HG03066 (cell line): ENCODE measurements around the gene DSTN.

ENCODE experiments used
- ATAC-seq: cut with Tn5 transposase; IDR thresholded peaks from one replicate; pipeline ENCODE4 v1.9.1; 2021; ENCODE audit warnings: low read depth; ENCODE audit not compliant: unreplicated experiment

The DSTN gene

DNA sequence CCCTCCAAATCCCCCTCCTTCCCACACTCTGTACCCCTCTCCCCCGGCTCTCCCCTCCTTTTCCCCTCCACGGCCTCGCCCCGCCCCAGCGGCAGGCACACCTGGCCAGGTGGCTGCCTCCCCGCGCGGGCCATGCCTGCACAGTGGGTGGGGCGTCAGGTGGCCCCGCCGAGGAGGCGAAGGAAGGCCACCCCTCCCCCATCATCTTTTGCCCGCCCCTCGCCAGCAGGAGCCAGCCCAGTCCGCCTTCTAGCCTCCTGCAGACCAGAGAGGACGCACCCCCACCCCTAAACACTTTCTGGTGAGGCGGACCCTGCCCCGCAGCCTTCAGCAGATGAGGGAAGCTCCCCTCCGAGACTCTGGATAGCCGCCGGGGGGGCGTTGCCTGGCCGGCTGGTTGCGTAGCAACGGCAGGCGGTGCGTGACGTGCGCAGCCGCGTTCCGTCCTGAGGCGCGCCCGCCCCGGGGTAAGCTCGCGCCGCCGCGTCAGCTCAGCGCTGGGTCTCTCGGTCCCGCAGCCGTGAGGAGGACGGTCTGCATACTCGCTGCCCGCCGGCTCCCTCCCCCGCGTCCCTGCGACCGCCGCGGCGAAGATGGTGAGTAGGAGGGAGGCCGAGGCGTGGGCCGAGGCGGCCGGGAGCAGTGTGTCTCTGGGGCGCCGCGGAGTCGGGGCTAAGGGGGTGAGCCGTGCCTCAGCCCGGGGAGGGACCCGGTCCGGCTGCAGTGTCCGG is at the start of gene DSTN:
TSS of gene DSTN (plus strand) at position 460 of the 731 bp plus-strand sequence. CDS start at position 594, 134 bp downstream.
- peak; percentile 88 for ATAC-seq

DNA sequence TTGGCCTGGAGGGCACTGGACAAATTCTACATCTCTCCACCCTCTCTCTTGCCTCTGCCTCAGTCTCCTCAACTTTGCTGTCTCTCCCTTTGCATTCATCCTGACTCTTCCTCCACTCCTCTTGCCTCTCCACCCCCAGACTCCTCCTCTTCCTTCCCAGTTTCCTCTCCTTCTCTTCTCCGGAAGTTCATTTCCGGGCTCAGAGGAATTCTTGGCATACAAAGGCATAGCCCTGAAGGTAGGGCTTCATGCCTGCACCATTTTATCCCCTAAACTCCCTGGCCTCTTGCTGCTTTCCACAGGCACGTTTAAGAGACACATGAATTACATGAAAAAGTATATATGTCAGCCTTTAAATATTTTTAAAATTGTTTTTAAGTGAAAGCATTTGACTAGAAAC is 49.3 kb upstream of the DSTN start:
- no peak for ATAC-seq

DNA sequence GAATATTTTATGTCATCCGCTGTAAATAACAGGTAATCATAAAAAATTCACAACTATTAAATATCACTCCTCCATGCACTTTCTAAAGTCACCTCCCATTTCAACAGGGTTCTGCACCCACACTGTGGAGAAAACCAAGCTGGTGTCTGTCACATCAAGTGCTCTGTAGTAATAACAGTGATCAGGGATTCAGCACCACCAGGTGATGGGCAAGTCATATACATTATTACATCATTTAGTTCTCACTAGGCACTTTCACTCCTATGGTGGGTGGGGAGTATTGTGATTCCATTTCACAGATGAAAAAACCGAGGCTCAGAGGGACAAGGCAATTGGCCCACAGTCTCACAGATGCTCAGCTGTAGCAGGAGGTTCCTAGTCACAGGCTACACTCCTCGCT is 47.3 kb upstream of the DSTN start:
- no peak for ATAC-seq

DNA sequence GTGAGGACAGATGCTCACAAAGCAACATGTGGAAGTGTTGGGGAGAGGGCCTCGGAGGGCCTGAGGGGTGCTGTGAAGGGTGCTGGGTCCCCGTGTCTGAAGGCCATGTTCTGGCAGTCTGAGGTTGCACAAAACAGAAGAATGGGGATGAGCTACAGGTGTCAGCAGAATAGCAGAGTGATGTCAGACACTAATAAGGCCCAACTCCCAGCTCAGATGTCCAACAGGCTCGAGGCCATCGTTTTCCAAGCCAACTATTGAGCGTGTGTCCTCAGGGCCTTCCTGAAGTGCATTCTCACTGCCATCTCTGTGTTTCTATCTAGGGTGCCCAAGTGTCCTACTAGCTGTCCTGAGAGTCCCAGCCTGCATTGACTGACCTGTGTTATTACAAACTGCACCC is 46.5 kb upstream of the DSTN start:
- no peak for ATAC-seq

DNA sequence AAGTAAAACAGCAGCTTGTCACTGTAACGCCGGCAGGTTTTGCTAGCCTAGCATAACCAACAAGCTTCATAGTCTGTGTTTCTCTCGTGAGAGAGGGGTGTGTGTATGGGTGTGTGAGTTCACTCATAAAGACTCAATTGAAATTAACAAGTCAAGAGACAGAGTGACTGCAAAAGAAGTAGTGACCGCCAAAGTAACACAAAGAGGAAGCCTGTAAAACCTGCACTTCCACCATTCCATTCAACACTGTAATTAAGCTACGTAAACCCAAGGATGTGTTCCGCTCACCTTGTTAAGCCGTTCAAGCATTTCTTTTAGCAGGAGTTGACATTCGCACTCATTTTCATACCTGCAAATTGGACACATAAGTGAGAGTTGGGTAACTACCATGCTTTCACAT is 45.3 kb upstream of the DSTN start:
- no peak for ATAC-seq

DNA sequence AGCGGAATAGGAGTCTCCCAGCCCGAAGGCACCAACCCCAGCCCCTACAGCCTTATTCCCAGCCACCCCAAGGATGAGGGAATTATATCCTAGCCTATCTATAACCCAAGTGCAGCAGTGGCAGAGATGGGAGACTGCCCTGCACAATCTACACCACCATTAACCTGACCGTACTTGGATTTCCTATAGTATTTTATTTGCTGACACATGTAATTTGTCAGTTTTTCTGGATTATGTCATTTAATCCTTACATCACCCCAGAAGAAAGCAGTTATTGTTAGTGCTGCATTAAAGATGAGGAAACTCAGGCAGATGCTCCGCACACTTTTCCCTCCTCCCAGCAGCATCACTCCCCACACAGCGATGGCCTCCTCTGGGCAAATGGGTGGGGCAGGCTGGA is 44.7 kb upstream of the DSTN start:
- ATAC-seq, result no peak

DNA sequence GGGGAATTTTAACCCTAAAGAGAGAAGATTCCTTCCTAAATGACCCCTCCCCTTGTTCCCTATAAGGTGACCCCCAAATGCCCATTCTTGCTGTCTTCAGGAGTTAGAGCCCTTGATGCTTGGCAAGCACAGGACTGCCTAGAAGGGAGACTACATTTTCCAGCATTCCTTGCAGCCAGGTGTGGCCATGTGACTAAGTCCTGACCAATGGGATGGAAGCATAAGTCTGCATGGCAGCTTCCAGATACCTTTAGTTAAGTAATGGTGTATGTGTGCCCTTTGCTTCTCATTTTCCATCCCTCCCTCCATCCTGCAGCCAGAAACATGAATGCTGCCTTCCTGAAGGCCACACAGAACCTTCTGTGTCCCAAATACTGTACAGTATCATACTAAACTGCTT is 44.2 kb upstream of the DSTN start:
- ATAC-seq, result no peak

DNA sequence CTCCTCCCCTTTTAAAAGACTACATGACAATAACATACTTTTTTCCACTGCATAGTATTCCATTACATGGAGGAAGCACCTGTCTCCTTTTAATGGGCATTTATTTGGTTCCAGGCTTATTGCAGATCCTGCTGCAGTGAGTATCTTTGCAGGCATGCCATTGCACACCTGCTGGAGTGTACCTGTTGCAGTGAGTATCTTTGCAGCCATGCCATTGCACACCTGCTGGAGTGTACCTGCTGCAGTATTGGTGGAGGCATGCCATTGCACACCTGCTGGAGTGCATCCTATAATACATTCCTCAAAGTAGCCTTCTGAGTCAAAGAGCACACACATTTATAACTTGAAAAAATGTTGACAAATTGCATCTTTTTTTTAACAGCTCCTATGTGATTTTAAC is 40.3 kb upstream of the DSTN start:
- no peak for ATAC-seq

DNA sequence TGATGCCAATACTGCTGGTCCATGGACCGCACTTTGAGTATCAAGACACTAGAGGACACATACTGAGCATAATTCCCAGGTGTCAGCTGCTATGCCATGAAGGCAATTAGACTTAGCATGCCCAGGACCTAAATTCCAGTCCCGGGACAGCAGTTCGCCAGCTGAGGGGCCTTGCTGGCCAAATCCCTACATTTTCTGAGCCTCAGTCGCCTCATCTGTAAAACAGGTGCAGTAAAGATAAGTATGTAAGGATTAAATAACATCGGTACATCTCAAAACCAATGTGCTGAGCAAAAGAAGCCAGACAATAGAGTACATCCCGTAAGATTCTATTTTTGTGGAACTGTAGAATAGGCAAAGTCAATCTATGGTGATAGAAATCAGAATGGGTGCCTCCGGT is 39.7 kb upstream of the DSTN start:
- no peak for ATAC-seq

DNA sequence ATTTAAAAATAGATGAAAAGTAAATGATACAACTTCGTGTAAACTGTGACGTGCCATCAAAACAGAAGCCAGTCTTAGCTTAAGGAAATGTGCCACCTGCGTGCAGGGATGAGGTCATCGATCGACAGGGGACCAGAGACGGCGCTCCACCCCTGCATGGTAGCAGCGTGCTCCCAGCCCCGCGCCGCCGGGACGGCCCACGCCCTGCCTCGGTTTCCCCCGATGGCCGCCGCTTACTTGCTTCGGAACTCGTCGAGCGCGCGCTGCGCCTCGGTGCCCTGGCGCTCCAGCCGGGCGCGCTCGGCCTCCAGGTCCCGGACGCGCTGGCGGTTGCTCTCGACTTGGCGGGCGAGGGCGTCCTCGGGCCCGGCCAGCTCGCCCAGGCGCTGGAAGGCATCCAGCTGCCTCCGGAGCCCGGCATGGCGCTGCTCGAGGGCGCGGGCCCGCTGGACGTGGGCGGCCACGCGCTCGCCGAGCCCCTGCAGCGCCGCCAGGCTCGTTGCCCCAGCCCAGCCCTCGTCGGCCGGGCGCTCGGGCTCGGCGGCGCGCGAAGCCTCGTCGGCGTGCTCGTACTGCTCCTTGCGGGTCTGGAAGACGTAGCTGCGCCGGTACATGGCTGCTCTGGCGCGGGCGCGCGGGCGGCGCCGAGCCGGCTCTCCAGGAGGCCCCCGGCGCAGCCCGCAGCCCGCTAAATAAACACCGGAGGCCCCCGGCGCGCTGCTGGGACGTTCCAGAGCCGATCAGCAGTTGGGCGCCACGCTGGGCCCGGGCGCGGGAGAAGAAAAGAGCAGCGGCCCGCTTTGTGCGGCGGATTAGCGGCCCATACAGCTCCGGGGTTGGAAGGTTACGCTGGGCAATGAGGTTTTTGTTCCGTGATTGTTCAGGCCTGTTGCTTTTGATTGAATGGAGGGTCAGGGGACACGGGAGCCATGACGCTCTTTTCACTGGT is 38.9 kb upstream of the DSTN start, which contains the start of gene BFSP1:
TSS of gene BFSP1 (minus strand) at position 664 of the 949 bp plus-strand sequence. CDS start at position 614, 50 bp downstream.
- no peak for ATAC-seq

DNA sequence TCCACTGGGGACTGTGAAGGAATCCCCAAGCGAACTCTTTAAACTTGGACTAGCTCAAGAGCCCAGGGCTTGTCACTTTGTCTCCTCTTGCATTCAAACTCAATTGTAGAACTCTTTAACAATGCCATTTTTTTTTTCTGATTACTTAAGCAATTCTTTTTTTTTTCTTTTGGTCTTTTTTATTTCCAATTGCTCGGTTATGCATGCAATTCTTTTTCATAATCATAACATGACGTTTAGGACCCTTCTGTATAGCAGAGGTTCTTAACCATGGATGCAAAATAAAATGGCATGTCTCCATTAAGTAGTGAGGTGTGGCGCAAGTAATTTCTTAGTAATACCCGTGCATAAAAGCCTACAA is 38.2 kb upstream of the DSTN start:
- ATAC-seq, result no peak

DNA sequence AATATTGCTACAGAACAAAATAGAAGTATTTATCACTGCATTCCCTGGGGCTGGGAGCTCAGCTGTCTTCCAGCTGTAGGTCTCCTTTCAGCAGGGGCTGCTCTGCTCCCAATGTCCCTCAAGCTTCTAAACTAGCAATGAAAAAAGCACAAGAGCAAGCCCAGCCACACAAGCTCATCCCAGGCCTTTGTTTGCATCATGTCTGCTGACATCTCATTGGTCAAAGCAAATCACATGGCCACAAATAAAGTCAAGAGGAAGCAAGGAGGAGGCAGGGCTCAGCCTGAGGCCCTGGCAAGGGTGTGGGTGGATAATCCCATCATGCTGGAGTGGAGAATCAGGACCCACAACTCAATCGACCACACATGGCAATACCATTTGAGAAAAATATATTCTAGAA is 36.5 kb upstream of the DSTN start:
- ATAC-seq, result no peak

DNA sequence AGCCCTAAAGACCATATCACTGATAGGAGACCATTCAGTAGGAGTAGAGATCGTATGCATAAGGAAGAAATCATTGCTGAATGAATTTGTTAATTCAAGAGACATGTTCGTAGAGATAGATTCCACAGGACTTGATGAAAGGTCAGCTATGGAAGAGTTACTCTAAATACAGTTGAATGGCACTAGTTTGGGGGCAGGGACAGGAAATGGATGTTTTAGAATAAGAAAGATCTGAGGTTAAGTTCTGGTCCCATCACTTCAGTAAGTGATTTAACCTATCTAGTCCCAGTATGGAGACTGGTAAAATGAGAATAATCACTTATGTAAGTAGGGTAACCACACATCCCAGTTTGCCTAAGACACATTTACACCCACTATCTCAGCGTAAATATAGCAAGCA is 35.8 kb upstream of the DSTN start:
- ATAC-seq, result no peak

DNA sequence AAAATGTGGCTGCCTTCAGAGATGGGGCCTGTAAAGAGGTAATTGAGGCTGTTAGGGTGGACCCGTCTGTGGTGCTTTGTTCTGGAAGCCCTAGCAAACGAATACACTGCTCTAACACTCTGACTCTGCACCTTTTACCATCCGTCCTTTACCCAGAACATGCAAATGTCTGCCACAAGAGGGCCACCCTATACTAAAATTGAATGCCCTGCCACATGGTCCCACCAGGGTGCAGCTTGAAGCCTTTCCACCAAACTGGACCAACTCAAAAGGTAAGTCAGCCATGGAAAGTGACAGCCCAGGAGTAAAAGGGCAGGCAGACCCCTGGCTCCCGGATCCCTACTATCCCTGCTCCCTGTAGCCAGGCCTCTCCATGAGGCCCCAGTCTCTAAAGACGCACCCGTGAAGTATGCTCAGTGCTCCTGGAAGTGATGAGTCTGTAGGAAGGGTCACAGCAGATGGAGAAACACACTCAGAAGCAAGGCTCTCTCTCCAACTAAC is 32.9 kb upstream of the DSTN start:
- peak; percentile 73 for ATAC-seq

DNA sequence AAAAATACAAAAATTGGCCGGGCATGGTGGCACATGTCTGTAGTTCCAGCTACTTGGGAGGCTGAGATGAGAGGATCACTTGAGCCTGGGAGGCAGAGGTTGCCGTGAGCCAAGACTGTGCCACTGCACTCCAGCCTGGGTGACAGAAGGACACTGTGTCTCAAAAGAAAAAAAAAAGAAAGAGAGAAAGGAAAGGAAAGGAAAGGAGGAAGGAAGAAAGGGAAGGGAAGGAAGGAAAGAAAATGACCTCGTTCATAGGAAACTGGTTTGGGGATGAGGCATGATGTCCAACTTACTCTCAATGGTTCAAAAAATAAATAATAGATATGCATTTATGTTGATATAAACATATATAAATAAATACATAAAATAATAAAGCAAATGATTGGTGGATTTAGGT is 31.9 kb upstream of the DSTN start:
- ATAC-seq, result no peak

DNA sequence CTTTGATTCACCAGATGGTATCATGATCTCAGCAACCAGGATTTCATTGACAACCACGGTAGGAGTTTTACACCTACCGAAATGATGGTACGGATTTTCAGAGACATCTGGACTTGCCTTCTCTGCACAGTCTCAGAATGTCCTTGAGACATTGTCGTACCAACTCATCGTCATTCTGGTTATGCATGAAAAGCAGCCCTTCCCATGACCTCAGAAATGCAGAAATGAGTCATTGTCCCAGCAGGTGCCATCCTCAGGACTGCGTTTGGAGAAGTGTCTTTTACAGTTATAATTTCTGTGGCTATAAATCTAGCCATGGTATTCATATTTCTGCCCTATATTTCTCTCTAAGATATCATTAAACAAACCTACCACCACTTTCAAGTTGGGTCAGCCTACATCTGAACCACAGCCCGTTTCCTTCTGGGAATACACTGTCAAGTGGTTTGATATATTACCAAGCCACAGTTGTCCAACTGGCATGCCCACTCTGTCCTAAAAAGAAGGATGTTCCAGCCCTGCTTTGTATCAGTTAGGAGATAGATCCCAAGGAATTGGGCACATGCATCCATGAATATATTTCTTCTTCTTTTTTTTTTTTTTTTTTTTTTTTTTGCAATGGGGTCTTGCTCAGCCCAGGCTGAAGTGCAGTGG is 31.2 kb upstream of the DSTN start:
- peak; percentile 61 for ATAC-seq

DNA sequence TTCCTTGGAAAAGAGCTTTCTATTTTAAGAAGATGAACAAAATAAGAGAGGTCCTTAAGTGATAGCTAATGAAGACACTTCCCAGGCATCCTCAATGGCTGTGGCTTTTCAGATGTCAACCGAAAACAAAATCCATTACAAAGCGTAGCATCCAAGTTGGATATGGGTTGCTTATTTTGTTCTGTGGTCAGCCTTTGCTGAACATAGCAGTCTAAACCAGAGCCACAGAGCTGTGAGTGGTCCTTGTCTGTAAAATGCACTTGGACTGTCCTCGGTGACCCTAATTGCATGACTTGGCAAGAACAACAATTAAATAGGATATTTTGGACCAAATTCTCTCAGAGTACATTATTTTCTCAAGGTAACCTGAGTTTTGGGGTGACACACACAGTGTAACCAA is 28.3 kb upstream of the DSTN start:
- no peak for ATAC-seq

DNA sequence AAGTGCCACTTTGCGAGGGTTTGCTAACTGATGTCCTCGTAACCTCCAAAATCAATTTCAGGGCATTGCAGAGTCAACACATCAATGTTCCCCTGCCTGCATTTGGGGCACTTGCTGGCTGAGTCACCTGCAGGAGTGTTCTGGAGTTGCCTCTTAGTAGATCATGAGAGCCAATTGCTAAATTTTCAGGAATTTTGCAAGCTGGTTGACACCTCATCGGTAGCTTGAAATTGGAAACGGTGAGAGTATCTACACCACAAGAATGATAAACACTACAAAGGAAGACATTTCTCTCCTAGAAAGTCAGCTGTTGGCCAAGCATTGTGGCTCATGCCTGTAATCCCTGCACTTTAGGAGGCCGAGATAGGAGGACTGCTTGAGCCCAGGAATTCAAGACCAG is 27.9 kb upstream of the DSTN start:
- no peak for ATAC-seq

DNA sequence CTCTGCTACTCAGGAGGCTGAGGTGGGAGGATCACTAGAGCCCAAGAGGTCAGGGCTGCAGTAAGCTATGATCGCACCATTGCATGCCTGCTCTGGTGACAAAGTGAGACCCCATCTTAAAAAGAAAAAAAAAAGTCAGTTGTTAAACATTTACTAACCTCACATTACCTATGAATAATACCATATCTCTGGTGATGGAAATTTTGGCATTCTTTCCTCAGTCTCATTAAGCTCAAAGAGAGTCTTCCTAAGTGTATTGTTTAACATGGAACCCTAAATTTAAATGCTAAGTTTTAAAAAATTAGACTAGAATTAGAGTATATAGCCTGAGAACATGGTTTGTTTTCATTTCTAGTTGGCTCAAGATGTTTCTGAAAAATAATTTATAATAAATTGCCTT is 27.4 kb upstream of the DSTN start:
- ATAC-seq, result no peak

DNA sequence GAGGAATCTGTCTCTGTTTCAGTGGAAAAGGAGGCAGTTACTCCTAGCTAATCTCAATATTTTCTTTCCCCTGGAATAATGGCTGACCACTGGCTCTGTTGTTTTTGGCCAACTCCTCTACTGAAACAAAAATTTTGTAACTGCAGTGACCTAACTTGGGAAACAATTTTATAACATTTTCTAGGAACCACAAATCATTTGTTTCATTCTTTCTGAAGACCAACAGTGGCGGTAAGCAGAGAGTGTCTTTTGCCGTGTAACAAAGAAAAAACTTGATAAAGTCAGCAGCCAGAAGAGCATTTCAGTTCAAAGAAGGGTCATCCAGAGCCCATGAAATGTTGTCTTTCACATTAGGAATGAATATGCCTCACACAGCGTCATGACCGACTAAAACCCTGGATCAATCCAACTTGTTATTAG is 26.9 kb upstream of the DSTN start:
- ATAC-seq, result no peak

DNA sequence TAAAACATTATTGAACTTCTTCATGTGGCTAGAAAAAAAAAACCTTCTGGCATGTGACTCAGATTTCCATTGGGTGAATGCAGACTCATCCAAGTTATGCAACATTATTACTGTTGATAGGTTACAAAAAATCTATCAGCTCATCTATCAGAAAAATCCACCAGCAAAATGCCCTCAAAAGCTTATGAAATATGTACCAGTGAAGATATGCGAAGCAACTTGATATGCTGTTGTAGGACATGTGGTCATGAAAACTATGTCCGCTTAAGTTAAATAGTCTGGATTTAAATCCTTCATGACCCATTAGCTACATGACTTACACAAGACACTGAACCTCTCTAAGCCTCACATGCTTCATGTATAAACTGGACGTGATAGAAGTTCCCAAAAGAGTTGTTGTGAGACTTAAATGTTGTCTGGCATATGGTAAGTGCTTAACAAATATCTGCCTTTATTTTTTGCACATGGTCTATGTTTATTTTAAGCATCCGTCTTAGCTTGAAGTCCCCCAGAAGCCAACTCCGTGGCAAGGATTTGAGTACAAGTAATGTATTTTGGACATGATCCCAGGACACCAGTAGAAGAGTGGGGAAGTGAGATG is 26.2 kb upstream of the DSTN start:
- no peak for ATAC-seq
